PC-9 (cell line): ENCODE results near the gene PEX11A. TPM values are rescaled to one million over a fixed set of nuclear protein-coding genes. Genes with fewer than 3 reads are reported as not detected.
A peak's percentile ranks its signal among the peaks of the same experiment; 100 is the strongest.

Source experiments
- BruUV-seq: library from RNA; stranded (reverse); fragments of 400-500 nt; replicated peaks from 2 replicates; lab custom pipeline; 2021; lab: Mats Ljungman, UMichigan
- CTCF ChIA-PET: fragments of 300-600 bp; sonication (Branson Sonifier 250); formaldehyde crosslinking; loops from one replicate; lab custom pipeline; 2022; ENCODE audit warnings: antibody characterized with exemption; lab: Charles Lee
- POLR2A ChIA-PET: fragments of 300-600 bp; sonication (Branson Sonifier 250); formaldehyde crosslinking; loops from one replicate; lab custom pipeline; 2022; ENCODE audit warnings: antibody characterized with exemption; ENCODE audit not compliant: unreplicated experiment; lab: Charles Lee
- DNase-seq, 2 experiments: peaks; one replicate each; pipeline versions ENCODE4 v3.0.0 to v3.0.0-alpha.2; 2015 to 2022; ENCODE audit warnings: mixed read lengths in 1 of 2
- H2AFZ ChIP-seq: fragments of 200-600 bp; sonication (generic); 2 replicates; pipeline ENCODE4 v1.8.1; 2017; ENCODE audit warnings: antibody characterized with exemption
- H3F3A ChIP-seq: fragments of 200-600 bp; sonication (generic); 2 replicates; pipeline ENCODE4 v1.8.1; 2017; ENCODE audit warnings: antibody characterized with exemption, mild to moderate bottlenecking, low read depth; ENCODE audit not compliant: insufficient read depth
- H3K27ac ChIP-seq: fragments of 200-600 bp; sonication (generic); 2 replicates; pipeline ENCODE4 v1.6.1; 2016; ENCODE audit warnings: mixed run types
- H3K27me3 ChIP-seq: fragments of 200-600 bp; sonication (generic); 2 replicates; pipeline ENCODE4 v1.6.1; 2016; ENCODE audit warnings: low read depth, mixed run types; ENCODE audit not compliant: insufficient read depth
- H3K36me3 ChIP-seq: fragments of 200-600 bp; sonication (generic); 2 replicates; pipeline ENCODE4 v1.6.1; 2016; ENCODE audit warnings: low read depth, mixed run types
- H3K4me1 ChIP-seq: fragments of 200-600 bp; sonication (generic); replicated peaks from 2 replicates; pipeline ENCODE4 v1.6.1; 2016; ENCODE audit warnings: mixed run types; ENCODE audit not compliant: insufficient read depth
- H3K4me2 ChIP-seq: fragments of 200-600 bp; sonication (generic); 2 replicates; pipeline ENCODE4 v1.6.1; 2017; ENCODE audit warnings: mixed run types
- H3K4me3 ChIP-seq: fragments of 200-600 bp; sonication (generic); 2 replicates; pipeline ENCODE4 v1.6.1; 2016; ENCODE audit warnings: mixed run types
- H3K79me2 ChIP-seq: fragments of 200-600 bp; sonication (generic); 2 replicates; pipeline ENCODE4 v1.6.1; 2017; ENCODE audit warnings: low read depth, mixed run types
- H3K9me2 ChIP-seq: fragments of 200-600 bp; sonication (generic); 2 replicates; pipeline ENCODE4 v1.8.1; 2017; ENCODE audit warnings: mild to moderate bottlenecking; ENCODE audit not compliant: insufficient read depth
- H3K9me3 ChIP-seq: fragments of 200-600 bp; sonication (generic); 2 replicates; pipeline ENCODE4 v1.8.1; 2016; ENCODE audit warnings: low read depth; ENCODE audit not compliant: insufficient read depth
- H4K20me1 ChIP-seq: fragments of 200-600 bp; sonication (generic); 2 replicates; pipeline ENCODE4 v1.8.1; 2017; ENCODE audit not compliant: insufficient read depth
- EZH2 ChIP-seq: fragments of 200-600 bp; sonication (generic); IDR thresholded peaks from 2 replicates; pipeline ENCODE4 v1.8.0; 2017; ENCODE audit warnings: antibody characterized with exemption, low read depth
- intact Hi-C: fragments of 100-400 bp; cut with micrococcal nuclease; formaldehyde crosslinking; loops from one replicate; pipeline ENCODE4 v1.10.0; 2022; ENCODE audit not compliant: unreplicated experiment
- total RNA-seq: library from RNA; stranded (reverse); gene quantifications from 2 replicates; pipeline ENCODE4 v1.2.3, GENCODE V29; 2021
- TF ChIP-seq, protein P1 (sequence below): fragments of 200-600 bp; sonication (generic); conservative IDR thresholded peaks from 2 replicates; pipeline ENCODE4 v1.6.1; 2017; ENCODE audit warnings: mixed run types, antibody characterized with exemption, mild to moderate bottlenecking, moderate library complexity

The PEX11A gene
- total RNA-seq, 1 experiment from 2014 or later: 12.8 TPM

DNA sequence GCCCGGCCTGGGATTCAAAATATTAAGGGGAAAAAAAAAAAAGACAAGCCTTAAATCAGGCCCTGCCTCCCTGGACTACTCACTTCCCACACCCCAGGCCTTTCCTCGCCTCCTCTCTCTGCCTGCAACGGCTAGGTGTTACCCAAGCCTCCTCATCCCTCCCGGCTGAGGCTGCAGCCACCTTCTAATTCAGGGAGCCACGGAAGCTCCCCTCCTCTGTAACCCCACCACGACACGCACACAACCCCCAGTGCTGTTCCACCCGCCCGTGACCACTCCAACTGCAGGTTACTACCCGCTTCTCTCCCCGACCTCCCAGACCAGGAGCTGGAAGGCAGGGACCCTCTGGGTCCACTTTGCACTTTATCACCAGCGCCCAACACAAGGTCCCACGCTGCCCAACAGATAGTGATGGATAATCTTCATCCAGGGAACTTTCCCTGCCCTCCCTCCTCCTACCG lies 36.2 kb downstream of the PEX11A start:
- peaks cover 29% of the 10 kb centered on the region for H3F3A ChIP-seq
- no peaks in the 10 kb centered on the region for H4K20me1 ChIP-seq
- CTCF ChIA-PET: interaction anchor here (0.6 kb wide), 1 partner anchor 80 kb away, joined by 6 read pairs; no protein-coding TSS in a partner anchor
- no TSS peak for BruUV-seq
- no peaks in the 10 kb centered on the region for H3K9me3 ChIP-seq
- H3K9me2 ChIP-seq: no peaks in the 10 kb centered on the region
- H3K4me2 ChIP-seq: peak overlapping the region; percentile 92
- POLR2A ChIA-PET: no interaction called here
- H3K36me3 ChIP-seq: peaks cover 10% of the 10 kb centered on the region; the same call in 1 of the 2 replicates
- H3K4me3 ChIP-seq: peak overlapping the region; percentile 96
- H3K79me2 ChIP-seq: peaks cover 16% of the 10 kb centered on the region
- 0 out of 2 replicates have a peak overlapping the region, but pooled peaks have one; percentile 11 for H3K27ac ChIP-seq
- H3K27me3 ChIP-seq: no peaks in the 10 kb centered on the region
- peak overlapping the region; percentile 81 for H2AFZ ChIP-seq
- peak; percentile 30 to 70 for DNase-seq
- intact Hi-C loops: no loop called here
- peaks cover 9% of the 10 kb centered on the region for H3K4me1 ChIP-seq
- TF ChIP-seq, protein P1, sequence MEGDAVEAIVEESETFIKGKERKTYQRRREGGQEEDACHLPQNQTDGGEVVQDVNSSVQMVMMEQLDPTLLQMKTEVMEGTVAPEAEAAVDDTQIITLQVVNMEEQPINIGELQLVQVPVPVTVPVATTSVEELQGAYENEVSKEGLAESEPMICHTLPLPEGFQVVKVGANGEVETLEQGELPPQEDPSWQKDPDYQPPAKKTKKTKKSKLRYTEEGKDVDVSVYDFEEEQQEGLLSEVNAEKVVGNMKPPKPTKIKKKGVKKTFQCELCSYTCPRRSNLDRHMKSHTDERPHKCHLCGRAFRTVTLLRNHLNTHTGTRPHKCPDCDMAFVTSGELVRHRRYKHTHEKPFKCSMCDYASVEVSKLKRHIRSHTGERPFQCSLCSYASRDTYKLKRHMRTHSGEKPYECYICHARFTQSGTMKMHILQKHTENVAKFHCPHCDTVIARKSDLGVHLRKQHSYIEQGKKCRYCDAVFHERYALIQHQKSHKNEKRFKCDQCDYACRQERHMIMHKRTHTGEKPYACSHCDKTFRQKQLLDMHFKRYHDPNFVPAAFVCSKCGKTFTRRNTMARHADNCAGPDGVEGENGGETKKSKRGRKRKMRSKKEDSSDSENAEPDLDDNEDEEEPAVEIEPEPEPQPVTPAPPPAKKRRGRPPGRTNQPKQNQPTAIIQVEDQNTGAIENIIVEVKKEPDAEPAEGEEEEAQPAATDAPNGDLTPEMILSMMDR: no peak
- TF ChIP-seq EZH2: no peak

DNA sequence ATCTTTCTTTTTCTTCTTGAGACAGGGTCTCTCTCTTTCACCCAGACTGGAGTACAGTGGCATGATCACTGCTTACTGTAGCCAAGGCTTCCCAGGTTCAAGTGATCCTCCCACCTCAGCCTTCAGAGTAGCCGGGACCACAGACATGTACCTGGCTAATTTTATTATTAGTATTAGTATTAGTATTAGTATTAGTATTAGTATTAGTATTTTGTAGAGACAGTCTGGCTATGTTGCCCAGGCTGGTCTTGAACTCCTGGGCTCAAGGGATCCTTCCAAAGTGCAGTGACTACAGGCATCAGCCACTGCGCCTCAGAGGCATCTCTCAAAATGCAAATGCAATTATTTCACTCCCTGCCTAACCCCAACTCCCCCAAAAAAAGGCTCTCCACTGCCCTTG lies 37.0 kb downstream of the PEX11A start:
- peaks cover 9% of the 10 kb centered on the region for H3K4me1 ChIP-seq
- peak overlapping the region; percentile 34; the same call in 1 of the 2 replicates for H3K27ac ChIP-seq
- BruUV-seq: no TSS peak
- H3K27me3 ChIP-seq: no peaks in the 10 kb centered on the region
- no peak for TF ChIP-seq EZH2
- TF ChIP-seq, protein P1: no peak
- peak overlapping the region; percentile 96; the same call in 1 of the 2 replicates for H3K4me3 ChIP-seq
- no peaks in the 10 kb centered on the region for H4K20me1 ChIP-seq
- POLR2A ChIA-PET: no interaction called here
- peak overlapping the region; percentile 92 for H3K4me2 ChIP-seq
- intact Hi-C loops: no loop called here
- peaks cover 13% of the 10 kb centered on the region; the same call in 1 of the 2 replicates for H3K36me3 ChIP-seq
- DNase-seq: no peak
- H3K9me2 ChIP-seq: no peaks in the 10 kb centered on the region
- no peaks in the 10 kb centered on the region for H3K9me3 ChIP-seq
- peaks cover 29% of the 10 kb centered on the region for H3F3A ChIP-seq
- peaks cover 16% of the 10 kb centered on the region for H3K79me2 ChIP-seq
- no peak overlapping the region for H2AFZ ChIP-seq
- CTCF ChIA-PET: no interaction called here

DNA sequence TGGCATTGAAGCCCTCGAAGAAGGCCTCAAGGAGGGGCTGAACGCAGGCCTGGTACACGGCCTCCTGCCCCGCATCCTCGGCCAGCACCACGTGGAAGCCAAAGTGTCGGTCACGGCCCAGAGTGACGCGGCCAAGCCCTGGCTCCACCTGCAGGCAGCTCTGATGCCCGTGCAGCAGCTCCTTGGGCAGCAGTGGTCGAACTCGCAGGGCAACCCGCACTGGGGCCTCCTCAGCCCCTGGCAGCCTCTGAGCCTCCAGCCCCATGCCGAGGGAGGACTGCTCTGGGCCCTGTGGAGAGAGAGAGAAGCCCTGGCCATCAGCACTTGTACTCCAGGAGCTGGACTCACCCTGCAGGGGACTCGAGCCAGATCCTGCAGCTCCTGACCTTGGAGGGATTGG lies 37.9 kb downstream of the PEX11A start:
- Histone ChIP-seq H3K27me3 (no peaks in the 10 kb centered on the region), H3K4me1 (peaks cover 9% of the 10 kb centered on the region), H3K36me3 (peaks cover 13% of the 10 kb centered on the region; the same call in 1 of the 2 replicates), H3K9me2 (no peaks in the 10 kb centered on the region), H3K27ac (no peak overlapping the region), H3K4me3 (no peak overlapping the region), H4K20me1 (no peaks in the 10 kb centered on the region), H3K79me2 (peaks cover 16% of the 10 kb centered on the region), H3F3A (peaks cover 32% of the 10 kb centered on the region), H2AFZ (no peak overlapping the region), H3K4me2 (no peak overlapping the region), H3K9me3 (no peaks in the 10 kb centered on the region)
- TF ChIP-seq, protein P1: no peak
- no peak for TF ChIP-seq EZH2
- intact Hi-C loops: no loop called here
- DNase-seq: no peak
- no TSS peak for BruUV-seq
- CTCF ChIA-PET: no interaction called here
- POLR2A ChIA-PET: interaction anchor here (0.6 kb wide), 1 partner anchor 36 kb away, joined by 6 read pairs; no protein-coding TSS in a partner anchor
